Activated naive CD8-positive, alpha-beta T cell treated with anti-CD3 and anti-CD28 coated beads, Interleukin-2, amount 10 ng/mL, durations not matched to agents 7 days and 5 days (primary cell): ENCODE measurements around the gene VNN1. TPM values are rescaled to one million over a fixed set of nuclear protein-coding genes. Genes with fewer than 3 reads are reported as not detected.

Source experiments
- ATAC-seq: fragments of 150-1000 bp; cut with Tn5 transposase; one replicate; pipeline ENCODE4 v1.10.0; 2021; ENCODE audit warnings: low read depth, moderate library complexity
- POLR2A ChIA-PET: fragments of 350-600 bp; sonication (Branson Sonifier 250); formaldehyde crosslinking; loops from one replicate; lab custom pipeline; 2021; ENCODE audit warnings: antibody characterized with exemption; lab: Charles Lee
- DNase-seq: peaks from one replicate; pipeline ENCODE4 v3.0.0; 2021
- H3K27ac Mint-ChIP-seq: one replicate; pipeline ENCODE4 v1.8.0; 2022; ENCODE audit warnings: mild to moderate bottlenecking, mixed read lengths
- H3K27me3 Mint-ChIP-seq: one replicate; pipeline ENCODE4 v1.8.0; 2022; ENCODE audit warnings: mild to moderate bottlenecking, moderate library complexity, mixed read lengths
- H3K36me3 Mint-ChIP-seq: one replicate; pipeline ENCODE4 v1.8.0; 2021; ENCODE audit warnings: mild to moderate bottlenecking, mixed read lengths
- H3K4me1 Mint-ChIP-seq: one replicate; pipeline ENCODE4 v1.8.0; 2021; ENCODE audit warnings: mixed read lengths
- H3K4me3 Mint-ChIP-seq: one replicate; pipeline ENCODE4 v1.8.0; 2022; ENCODE audit warnings: mild to moderate bottlenecking, moderate library complexity, mixed read lengths
- H3K9me3 Mint-ChIP-seq: one replicate; pipeline ENCODE4 v1.8.0; 2021; ENCODE audit warnings: mixed read lengths
- total RNA-seq, 2 experiments: library from RNA; stranded (reverse); gene quantifications; one replicate each; pipeline ENCODE4 v1.2.3, GENCODE V29; 2021

The VNN1 gene
- total RNA-seq, 2 experiments from 2014 or later = not detected

GRCh38 chr6:132736239-132736638 is 22.4 kb upstream of the VNN1 start:
- peaks cover 9% of the 10 kb centered on the region for H3K9me3 Mint-ChIP-seq
- DNase-seq = no peak
- peak; percentile 52 for ATAC-seq
- POLR2A ChIA-PET = no interaction called here
- H3K4me1 Mint-ChIP-seq = peaks cover 13% of the 10 kb centered on the region
- peaks cover 17% of the 10 kb centered on the region for H3K36me3 Mint-ChIP-seq
- H3K27me3 Mint-ChIP-seq = peaks cover 2% of the 10 kb centered on the region
- H3K4me3 Mint-ChIP-seq = peak overlapping the region; percentile 2
- H3K27ac Mint-ChIP-seq = no peak overlapping the region

GRCh38 chr6:132734694-132735236 is 20.9 kb upstream of the VNN1 start:
- Mint-ChIP-seq H3K4me1 (peaks cover 13% of the 10 kb centered on the region), H3K9me3 (peaks cover 9% of the 10 kb centered on the region), H3K27me3 (peaks cover 2% of the 10 kb centered on the region), H3K27ac (no peak overlapping the region), H3K4me3 (no peak overlapping the region), H3K36me3 (peaks cover 8% of the 10 kb centered on the region)
- no peak for DNase-seq
- POLR2A ChIA-PET = no interaction called here
- no peak for ATAC-seq

- DNase-seq (no peak), ATAC-seq (no peak)
- Mint-ChIP-seq H3K4me1 (peaks cover 13% of the 10 kb centered on the region), H3K36me3 (peaks cover 5% of the 10 kb centered on the region), H3K27me3 (peaks cover 2% of the 10 kb centered on the region), H3K9me3 (peaks cover 5% of the 10 kb centered on the region), H3K27ac (no peak overlapping the region), H3K4me3 (no peak overlapping the region)
- POLR2A ChIA-PET = no interaction called here
These were observed 20.0 kb upstream of the VNN1 start for GRCh38 chr6:132733814-132734213.

- H3K4me3 Mint-ChIP-seq = no peak overlapping the region
- no peak overlapping the region for H3K27ac Mint-ChIP-seq
- peaks cover 2% of the 10 kb centered on the region for H3K9me3 Mint-ChIP-seq
- peaks cover 4% of the 10 kb centered on the region for H3K36me3 Mint-ChIP-seq
- peaks cover 13% of the 10 kb centered on the region for H3K4me1 Mint-ChIP-seq
- H3K27me3 Mint-ChIP-seq = no peaks in the 10 kb centered on the region
- ATAC-seq (no peak), DNase-seq (no peak)
- POLR2A ChIA-PET = no interaction called here
These were observed 19.4 kb upstream of the VNN1 start for GRCh38 chr6:132733283-132733682.

- Mint-ChIP-seq H3K27ac (no peak overlapping the region), H3K9me3 (no peaks in the 10 kb centered on the region), H3K36me3 (peaks cover 4% of the 10 kb centered on the region), H3K27me3 (no peaks in the 10 kb centered on the region), H3K4me3 (no peak overlapping the region), H3K4me1 (peaks cover 15% of the 10 kb centered on the region)
- POLR2A ChIA-PET = no interaction called here
- ATAC-seq (no peak), DNase-seq (no peak)
These were observed 17.2 kb upstream of the VNN1 start for GRCh38 chr6:132731086-132731485.

GRCh38 chr6:132730560-132730959 is 16.7 kb upstream of the VNN1 start:
- no peaks in the 10 kb centered on the region for H3K27me3 Mint-ChIP-seq
- no peak for DNase-seq
- H3K4me3 Mint-ChIP-seq = no peak overlapping the region
- H3K4me1 Mint-ChIP-seq = peaks cover 16% of the 10 kb centered on the region
- H3K27ac Mint-ChIP-seq = no peak overlapping the region
- POLR2A ChIA-PET = no interaction called here
- no peaks in the 10 kb centered on the region for H3K9me3 Mint-ChIP-seq
- peaks cover 4% of the 10 kb centered on the region for H3K36me3 Mint-ChIP-seq
- no peak for ATAC-seq

- POLR2A ChIA-PET = interaction anchor here (1.0 kb wide), 1 partner anchor 86 kb away, joined by 4 read pairs; the partner anchor contains the start of gene RPS12
- no peaks in the 10 kb centered on the region for H3K27me3 Mint-ChIP-seq
- DNase-seq (no peak), ATAC-seq (no peak)
- H3K27ac Mint-ChIP-seq = no peak overlapping the region
- H3K36me3 Mint-ChIP-seq = peaks cover 4% of the 10 kb centered on the region
- H3K4me1 Mint-ChIP-seq = peaks cover 17% of the 10 kb centered on the region
- H3K4me3 Mint-ChIP-seq = no peak overlapping the region
- no peaks in the 10 kb centered on the region for H3K9me3 Mint-ChIP-seq
These were observed 14.8 kb upstream of the VNN1 start for GRCh38 chr6:132728616-132729015.

- Mint-ChIP-seq H3K36me3 (peaks cover 3% of the 10 kb centered on the region), H3K9me3 (no peaks in the 10 kb centered on the region), H3K27me3 (no peaks in the 10 kb centered on the region), H3K4me1 (peaks cover 17% of the 10 kb centered on the region), H3K4me3 (no peak overlapping the region), H3K27ac (no peak overlapping the region)
- POLR2A ChIA-PET = no interaction called here
- ATAC-seq (no peak), DNase-seq (no peak)
These were observed 12.7 kb upstream of the VNN1 start for GRCh38 chr6:132726608-132726975.

- Mint-ChIP-seq H3K9me3 (no peaks in the 10 kb centered on the region), H3K27ac (peak overlapping the region; percentile 7), H3K36me3 (peaks cover 3% of the 10 kb centered on the region), H3K27me3 (no peaks in the 10 kb centered on the region), H3K4me1 (peaks cover 17% of the 10 kb centered on the region), H3K4me3 (peak overlapping the region; percentile 17)
- POLR2A ChIA-PET = no interaction called here
- no peak for DNase-seq
- ATAC-seq = no peak
These were observed 12.2 kb upstream of the VNN1 start for GRCh38 chr6:132725947-132726607.

GRCh38 chr6:132725471-132725870 is 11.6 kb upstream of the VNN1 start:
- Mint-ChIP-seq H3K4me3 (no peak overlapping the region), H3K9me3 (no peaks in the 10 kb centered on the region), H3K27ac (no peak overlapping the region), H3K36me3 (peaks cover 3% of the 10 kb centered on the region), H3K27me3 (no peaks in the 10 kb centered on the region), H3K4me1 (peaks cover 17% of the 10 kb centered on the region)
- ATAC-seq (no peak), DNase-seq (no peak)
- POLR2A ChIA-PET = no interaction called here

- POLR2A ChIA-PET = no interaction called here
- DNase-seq (no peak), ATAC-seq (no peak)
- H3K9me3 Mint-ChIP-seq = no peaks in the 10 kb centered on the region
- no peaks in the 10 kb centered on the region for H3K36me3 Mint-ChIP-seq
- H3K27ac Mint-ChIP-seq = no peak overlapping the region
- H3K27me3 Mint-ChIP-seq = peaks cover 14% of the 10 kb centered on the region
- H3K4me1 Mint-ChIP-seq = no peaks in the 10 kb centered on the region
- no peak overlapping the region for H3K4me3 Mint-ChIP-seq
These were observed 6.0 kb upstream of the VNN1 start for GRCh38 chr6:132719736-132720448.

GRCh38 chr6:132715881-132716637 is 2.2 kb upstream of the VNN1 start:
- no peak overlapping the region for H3K4me3 Mint-ChIP-seq
- H3K36me3 Mint-ChIP-seq = no peaks in the 10 kb centered on the region
- DNase-seq = no peak
- ATAC-seq = no peak
- peaks cover 26% of the 10 kb centered on the region for H3K27me3 Mint-ChIP-seq
- no peak overlapping the region for H3K27ac Mint-ChIP-seq
- no peaks in the 10 kb centered on the region for H3K4me1 Mint-ChIP-seq
- H3K9me3 Mint-ChIP-seq = no peaks in the 10 kb centered on the region
- POLR2A ChIA-PET = no interaction called here

- POLR2A ChIA-PET = no interaction called here
- H3K36me3 Mint-ChIP-seq = no peaks in the 10 kb centered on the region
- DNase-seq (no peak), ATAC-seq (no peak)
- no peaks in the 10 kb centered on the region for H3K4me1 Mint-ChIP-seq
- H3K27me3 Mint-ChIP-seq = peaks cover 26% of the 10 kb centered on the region
- H3K9me3 Mint-ChIP-seq = no peaks in the 10 kb centered on the region
- no peak overlapping the region for H3K4me3 Mint-ChIP-seq
- H3K27ac Mint-ChIP-seq = no peak overlapping the region
These were observed 1.3 kb upstream of the VNN1 start for GRCh38 chr6:132715204-132715603.
